Stimulated activated CD4-positive, alpha-beta T cell treated with anti-CD3 and anti-CD28 coated beads, Interleukin-15, amount 100 ng/mL, for 24 hours (primary cell): Measurements from ENCODE around the gene FBXO11.
A peak's percentile ranks its signal among the peaks of the same experiment; 100 is the strongest.
"Not testable (repeated sequence)": the region's sequence is repeated elsewhere in the genome, so short reads cannot be mapped to it uniquely, and the experiment has no call there.

Experiments
- DNase-seq: peaks from one replicate; pipeline ENCODE4 v3.0.0-alpha.2; 2020

FBXO11 gene

GRCh38 chr2:47897883-47898731 is 8.2 kb downstream of the FBXO11 start:
- DNase-seq, result no peak

- DNase-seq, result peak; percentile 20
Observed at GRCh38 chr2:47897191-47897882, 9.0 kb downstream of the FBXO11 start.

GRCh38 chr2:47896450-47896968 is 9.8 kb downstream of the FBXO11 start:
- DNase-seq, result no peak

- DNase-seq, result no peak
Observed at GRCh38 chr2:47893771-47894170, 12.5 kb downstream of the FBXO11 start.

- no peak for DNase-seq
Observed at GRCh38 chr2:47892338-47892730, 14.0 kb downstream of the FBXO11 start.

GRCh38 chr2:47891369-47892337 is 14.6 kb downstream of the FBXO11 start:
- no peak for DNase-seq

- DNase-seq, result no peak
Observed at GRCh38 chr2:47890711-47891368, 15.5 kb downstream of the FBXO11 start.

- no peak for DNase-seq
Observed at GRCh38 chr2:47888581-47889280, 17.6 kb downstream of the FBXO11 start.

GRCh38 chr2:47876912-47877311 is 29.4 kb downstream of the FBXO11 start:
- no peak for DNase-seq

GRCh38 chr2:47872941-47873340 is 33.4 kb downstream of the FBXO11 start:
- DNase-seq, result no peak

GRCh38 chr2:47870641-47871540 is 35.4 kb downstream of the FBXO11 start:
- no peak for DNase-seq

- DNase-seq, result no peak
Observed at GRCh38 chr2:47869859-47870595, 36.3 kb downstream of the FBXO11 start.

GRCh38 chr2:47868611-47869352 is 37.5 kb downstream of the FBXO11 start:
- no peak for DNase-seq

GRCh38 chr2:47867205-47867604 is 39.1 kb downstream of the FBXO11 start:
- no peak for DNase-seq

GRCh38 chr2:47864566-47864965 is 41.7 kb downstream of the FBXO11 start:
- DNase-seq, result no peak

- DNase-seq, result no peak
Observed at GRCh38 chr2:47862949-47863348, 43.3 kb downstream of the FBXO11 start.

GRCh38 chr2:47853067-47853777 is 53.1 kb downstream of the FBXO11 start:
- DNase-seq, result not testable (repeated sequence)

- DNase-seq, result no peak
Observed at GRCh38 chr2:47850198-47850597, 56.1 kb downstream of the FBXO11 start.
